OCI-LY7 (cell line): ENCODE measurements around the gene PHF12. TPM values are rescaled to one million over a fixed set of nuclear protein-coding genes. Genes with fewer than 3 reads are reported as not detected.

Experiments used
- BruUV-seq: library from RNA; stranded (reverse); fragments of 400-500 nt; replicated peaks from 2 replicates; lab custom pipeline; 2021; lab: Mats Ljungman, UMichigan
- CTCF ChIA-PET: fragments of 300-600 bp; sonication (Branson Sonifier 250); formaldehyde crosslinking; loops from one replicate; lab custom pipeline; 2022; ENCODE audit warnings: antibody characterized with exemption; ENCODE audit not compliant: unreplicated experiment; lab: Charles Lee
- POLR2A ChIA-PET: fragments of 300-600 bp; sonication (Branson Sonifier 250); formaldehyde crosslinking; loops from one replicate; lab custom pipeline; 2022; ENCODE audit warnings: antibody characterized with exemption; lab: Charles Lee
- DNase-seq: peaks from one replicate; pipeline ENCODE4 v3.0.0-alpha.2; 2015; ENCODE audit warnings: low spot score
- H2AFZ ChIP-seq: fragments of 200-600 bp; sonication (generic), shearing (Covaris generic); 2 replicates; pipeline ENCODE4 v1.6.1; 2014; ENCODE audit warnings: mild to moderate bottlenecking, antibody characterized with exemption, low read length, moderate library complexity
- H3K27ac ChIP-seq: fragments of 200-600 bp; sonication (generic); 2 replicates; pipeline ENCODE4 v1.5.1; 2014; ENCODE audit warnings: mixed run types, low read depth, mild to moderate bottlenecking, moderate library complexity, low read length, inconsistent platforms; ENCODE audit not compliant: poor library complexity, severe bottlenecking
- H3K36me3 ChIP-seq: fragments of 200-600 bp; sonication (generic); 2 replicates; pipeline ENCODE4 v1.6.1; 2014; ENCODE audit warnings: mild to moderate bottlenecking, antibody characterized with exemption, low read length, moderate library complexity, mixed read lengths; ENCODE audit not compliant: insufficient read depth
- H3K4me1 ChIP-seq: fragments of 200-600 bp; sonication (generic); 2 replicates; pipeline ENCODE4 v1.5.1; 2014; ENCODE audit warnings: mild to moderate bottlenecking, low read length; ENCODE audit not compliant: insufficient read depth, poor library complexity, severe bottlenecking
- H3K4me2 ChIP-seq: fragments of 200-600 bp; sonication (generic); 2 replicates; pipeline ENCODE4 v1.6.1; 2014; ENCODE audit warnings: mild to moderate bottlenecking, low read length
- H3K4me3 ChIP-seq: fragments of 200-600 bp; sonication (generic); 2 replicates; pipeline ENCODE4 v1.5.1; 2014; ENCODE audit warnings: mild to moderate bottlenecking, low read depth, low read length; ENCODE audit not compliant: poor library complexity, severe bottlenecking
- H3K79me2 ChIP-seq: fragments of 200-600 bp; sonication (generic); 2 replicates; pipeline ENCODE4 v1.6.1; 2016; ENCODE audit warnings: low read depth, mild to moderate bottlenecking, low read length, moderate library complexity, mixed read lengths; ENCODE audit not compliant: insufficient read depth
- H3K9me2 ChIP-seq: fragments of 200-600 bp; sonication (generic); 2 replicates; pipeline ENCODE4 v1.6.1; 2016; ENCODE audit warnings: mild to moderate bottlenecking, low read length, mixed read lengths; ENCODE audit not compliant: insufficient read depth
- H3K9me3 ChIP-seq: fragments of 200-600 bp; sonication (generic); 2 replicates; pipeline ENCODE4 v1.6.1; 2014; ENCODE audit warnings: mild to moderate bottlenecking, mixed run types, low read length, mixed read lengths
- H4K20me1 ChIP-seq: fragments of 200-600 bp; sonication (generic); 2 replicates; pipeline ENCODE4 v1.6.1; 2014; ENCODE audit warnings: mild to moderate bottlenecking, antibody characterized with exemption, low read length, moderate library complexity, mixed read lengths; ENCODE audit not compliant: insufficient read depth
- EZH2phosphoT487 ChIP-seq: fragments of 200-600 bp; sonication (generic); IDR thresholded peaks from 2 replicates; pipeline ENCODE4 v1.6.1; 2018; ENCODE audit warnings: low read depth, borderline replicate concordance, mild to moderate bottlenecking, mixed run types, antibody characterized with exemption, low read length, moderate library complexity, mixed read lengths
- intact Hi-C: fragments of 100-400 bp; cut with micrococcal nuclease; formaldehyde crosslinking; loops from one replicate; pipeline ENCODE4 v1.10.0; 2022; ENCODE audit not compliant: unreplicated experiment
- total RNA-seq, 2 experiments: library from RNA; depleted of rRNA in 1 of 2; stranded (reverse); fragments of >200 nt in 1 of 2; shearing (Covaris generic) in 1 of 2; gene quantifications; 2 replicates each; pipeline ENCODE4 v1.2.3, GENCODE V29; 2014 to 2022
- TF ChIP-seq, protein P1 (sequence below): fragments of 200-600 bp; sonication (generic); conservative IDR thresholded peaks from 2 replicates; pipeline ENCODE4 v1.5.1; 2014; ENCODE audit warnings: mild to moderate bottlenecking, antibody characterized with exemption, low read length, moderate library complexity, mixed read lengths

Gene PHF12
- total RNA-seq, 2 experiments from 2014 or later: 40.6 to 62.5 TPM

DNA sequence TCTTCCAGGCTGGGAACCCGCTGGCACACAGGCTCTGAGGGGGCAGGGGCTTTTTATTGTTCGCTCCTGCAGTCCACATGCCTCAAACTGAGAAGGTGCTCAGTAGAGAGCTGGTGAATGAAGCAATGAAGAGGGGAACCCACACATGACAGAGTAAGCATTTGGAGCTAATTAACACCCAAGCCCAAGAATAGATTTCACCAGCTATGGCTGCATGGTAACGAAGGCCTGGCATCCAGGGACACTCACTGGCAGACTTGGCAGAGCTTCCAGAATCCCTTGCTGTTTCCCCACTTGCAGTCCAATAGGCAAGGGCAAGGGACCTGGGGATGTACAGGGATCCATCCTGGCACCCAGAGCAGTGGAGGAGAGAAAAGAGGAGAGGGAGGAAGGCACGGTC is 66.0 kb downstream of the PHF12 start:
- ChIA-PET CTCF (no interaction called here), POLR2A (no interaction called here)
- TF ChIP-seq, protein P1, sequence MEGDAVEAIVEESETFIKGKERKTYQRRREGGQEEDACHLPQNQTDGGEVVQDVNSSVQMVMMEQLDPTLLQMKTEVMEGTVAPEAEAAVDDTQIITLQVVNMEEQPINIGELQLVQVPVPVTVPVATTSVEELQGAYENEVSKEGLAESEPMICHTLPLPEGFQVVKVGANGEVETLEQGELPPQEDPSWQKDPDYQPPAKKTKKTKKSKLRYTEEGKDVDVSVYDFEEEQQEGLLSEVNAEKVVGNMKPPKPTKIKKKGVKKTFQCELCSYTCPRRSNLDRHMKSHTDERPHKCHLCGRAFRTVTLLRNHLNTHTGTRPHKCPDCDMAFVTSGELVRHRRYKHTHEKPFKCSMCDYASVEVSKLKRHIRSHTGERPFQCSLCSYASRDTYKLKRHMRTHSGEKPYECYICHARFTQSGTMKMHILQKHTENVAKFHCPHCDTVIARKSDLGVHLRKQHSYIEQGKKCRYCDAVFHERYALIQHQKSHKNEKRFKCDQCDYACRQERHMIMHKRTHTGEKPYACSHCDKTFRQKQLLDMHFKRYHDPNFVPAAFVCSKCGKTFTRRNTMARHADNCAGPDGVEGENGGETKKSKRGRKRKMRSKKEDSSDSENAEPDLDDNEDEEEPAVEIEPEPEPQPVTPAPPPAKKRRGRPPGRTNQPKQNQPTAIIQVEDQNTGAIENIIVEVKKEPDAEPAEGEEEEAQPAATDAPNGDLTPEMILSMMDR: no peak
- no peak for TF ChIP-seq EZH2phosphoT487
- DNase-seq: no peak
- Histone ChIP-seq H3K9me2 (no peaks in the 10 kb centered on the region), H3K4me3 (no peak overlapping the region), H3K79me2 (no peaks in the 10 kb centered on the region), H3K27ac (no peak overlapping the region), H3K9me3 (no peaks in the 10 kb centered on the region), H3K4me1 (peaks cover 20% of the 10 kb centered on the region), H2AFZ (no peak overlapping the region), H3K36me3 (peaks cover 38% of the 10 kb centered on the region), H3K4me2 (no peak overlapping the region), H4K20me1 (no peaks in the 10 kb centered on the region)
- intact Hi-C loops: no loop called here
- no TSS peak for BruUV-seq

DNA sequence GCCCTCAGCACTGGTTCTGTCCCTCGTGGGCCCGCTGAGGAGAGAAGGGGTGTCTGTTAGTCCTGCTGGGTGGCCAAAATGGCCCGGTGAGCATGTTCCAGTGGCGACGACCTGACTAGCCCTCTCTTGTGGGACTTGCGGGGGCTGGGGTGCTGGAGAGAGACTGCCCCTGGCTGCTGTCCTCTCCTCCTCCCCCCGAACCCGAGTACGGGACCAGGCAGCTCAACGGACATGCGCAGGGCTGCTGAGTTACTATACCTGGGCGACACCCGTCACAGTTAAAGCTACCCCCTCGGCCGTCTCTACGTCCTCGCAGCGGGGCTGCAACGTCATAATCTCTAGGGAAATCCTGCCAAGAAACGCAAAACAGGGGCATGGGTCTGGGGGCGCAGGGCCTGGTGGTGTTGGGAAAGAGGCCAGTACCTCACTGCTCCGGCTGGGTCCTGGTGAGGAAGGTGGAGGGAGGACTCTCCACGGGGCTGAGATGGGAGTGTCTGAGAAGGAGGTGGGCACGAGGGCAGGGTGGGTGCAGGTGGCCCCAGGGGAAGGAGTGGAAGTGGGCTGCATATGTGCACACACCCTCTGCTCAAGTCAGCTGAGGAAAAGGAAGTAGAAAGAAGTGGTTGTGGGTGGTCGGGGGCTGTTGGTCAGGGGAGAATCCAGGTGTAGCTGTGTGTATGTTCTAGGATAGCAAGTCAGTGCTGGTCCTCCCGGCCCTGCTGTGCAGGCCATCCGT is 67.2 kb downstream of the PHF12 start:
- Histone ChIP-seq H3K79me2 (no peaks in the 10 kb centered on the region), H3K4me3 (no peak overlapping the region), H2AFZ (no peak overlapping the region), H3K4me1 (peaks cover 17% of the 10 kb centered on the region), H3K9me2 (no peaks in the 10 kb centered on the region), H4K20me1 (no peaks in the 10 kb centered on the region), H3K4me2 (no peak overlapping the region), H3K27ac (no peak overlapping the region), H3K9me3 (no peaks in the 10 kb centered on the region), H3K36me3 (peaks cover 44% of the 10 kb centered on the region)
- no TSS peak for BruUV-seq
- POLR2A ChIA-PET: no interaction called here
- CTCF ChIA-PET: no interaction called here
- intact Hi-C loops: no loop called here
- DNase-seq: no peak
- TF ChIP-seq, protein P1: no peak
- TF ChIP-seq EZH2phosphoT487: no peak

DNA sequence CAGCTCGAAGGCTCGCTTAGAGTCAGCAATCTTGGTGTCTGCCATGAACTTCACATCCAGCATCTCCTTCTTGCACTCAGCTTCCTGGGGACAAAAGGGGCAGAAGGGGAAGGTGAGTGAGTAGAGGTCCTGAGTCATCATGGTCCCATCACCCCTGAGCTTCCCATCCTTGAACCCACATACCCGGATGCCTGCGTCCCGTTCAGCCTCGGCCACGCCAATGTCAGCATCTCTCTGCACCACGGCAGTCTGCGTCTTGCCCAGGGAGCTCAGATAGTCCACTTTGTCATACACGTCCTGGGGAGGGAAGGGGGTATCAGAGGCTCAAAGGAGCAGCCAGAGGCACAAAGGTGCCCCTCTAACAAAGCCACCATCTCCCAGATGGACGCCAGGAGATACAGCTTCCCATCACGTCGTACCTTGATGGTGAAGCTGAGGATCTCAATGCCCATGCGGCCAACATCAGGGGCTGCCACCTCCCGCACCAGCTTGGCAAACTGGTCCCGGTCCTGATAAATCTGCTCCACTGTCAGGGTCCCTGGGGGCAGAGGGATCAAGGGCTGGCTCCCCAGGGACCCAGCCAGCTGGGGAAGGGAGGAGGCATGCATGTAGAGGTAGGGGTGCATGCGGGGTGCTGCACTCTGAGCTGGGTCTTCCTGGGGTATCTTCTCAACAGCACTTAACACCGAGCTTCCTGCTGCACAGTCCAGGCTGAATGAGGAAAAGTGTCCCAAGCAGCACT is 69.0 kb downstream of the PHF12 start:
- BruUV-seq: TSS peak; percentile 26
- no peaks in the 10 kb centered on the region for H3K4me1 ChIP-seq
- H3K9me3 ChIP-seq: no peaks in the 10 kb centered on the region
- intact Hi-C loops: no loop called here
- H3K36me3 ChIP-seq: peaks cover 57% of the 10 kb centered on the region
- H4K20me1 ChIP-seq: no peaks in the 10 kb centered on the region
- H3K79me2 ChIP-seq: no peaks in the 10 kb centered on the region
- H3K9me2 ChIP-seq: no peaks in the 10 kb centered on the region
- H3K4me2 ChIP-seq: no peak overlapping the region
- H2AFZ ChIP-seq: no peak overlapping the region
- no peak overlapping the region for H3K4me3 ChIP-seq
- ChIA-PET CTCF (no interaction called here), POLR2A (no interaction called here)
- no peak overlapping the region for H3K27ac ChIP-seq
- no peak for TF ChIP-seq EZH2phosphoT487
- TF ChIP-seq, protein P1: no peak
- no peak for DNase-seq
